ENCODE results near the gene LNX1.

- TF ChIP-seq CTCF (IDR thresholded peaks at IDR 0.05) (no peak), POLR2A (IDR thresholded peaks at IDR 0.05) (no peak), EP300 (IDR thresholded peaks at IDR 0.05) (no peak)
These were observed 836 bp upstream of the LNX1 start for GRCh38 chr4:53592122-53592521.
